Measurements from ENCODE around the gene TTC7B.

TTC7B gene

DNA sequence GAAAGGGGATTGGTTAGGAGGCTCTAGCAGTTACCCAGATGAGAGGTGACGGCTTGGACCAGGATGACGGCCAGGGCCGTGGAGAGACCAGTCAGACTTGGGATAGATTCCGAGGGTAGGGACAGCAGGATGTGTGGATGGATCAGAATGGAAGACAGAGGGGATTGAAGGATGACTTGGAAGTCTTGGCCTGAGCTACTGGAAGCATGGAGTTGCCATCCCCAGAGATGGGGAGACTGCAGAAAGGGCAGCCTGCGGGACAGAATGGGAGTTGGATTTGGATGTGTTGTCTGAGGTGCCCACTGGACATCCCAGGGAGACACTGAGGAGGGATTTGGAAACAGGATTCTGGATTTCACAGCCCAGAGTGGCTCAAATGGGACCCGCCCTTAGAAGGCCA lies 317.1 kb downstream of the TTC7B start:
- DNase-seq = no peak

GRCh38 chr14:90498198-90498597 lies 318.0 kb downstream of the TTC7B start:
- no peak for DNase-seq

DNA sequence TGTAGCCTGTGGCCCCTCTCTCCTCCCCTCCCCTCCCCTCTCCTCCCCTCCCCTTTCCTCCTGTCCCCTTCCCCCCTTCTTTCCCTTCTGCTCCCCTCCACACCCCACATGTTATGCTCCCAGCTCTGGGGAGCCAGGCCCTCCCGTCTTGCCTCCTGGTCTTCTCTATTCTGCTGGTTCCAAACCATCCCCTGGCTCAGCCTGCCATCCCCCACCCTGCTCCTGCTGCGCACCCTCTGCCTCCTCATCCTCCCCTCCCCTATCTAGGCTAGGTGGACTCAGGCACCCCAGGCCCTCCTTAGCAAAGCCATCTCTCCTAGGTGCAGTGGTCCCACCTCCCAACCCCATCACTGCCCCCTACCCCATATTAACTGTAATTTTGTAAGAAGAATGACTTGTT lies 319.9 kb downstream of the TTC7B start:
- DNase-seq = no peak

- DNase-seq = no peak
These were observed 320.6 kb downstream of the TTC7B start for GRCh38 chr14:90495357-90496276.

DNA sequence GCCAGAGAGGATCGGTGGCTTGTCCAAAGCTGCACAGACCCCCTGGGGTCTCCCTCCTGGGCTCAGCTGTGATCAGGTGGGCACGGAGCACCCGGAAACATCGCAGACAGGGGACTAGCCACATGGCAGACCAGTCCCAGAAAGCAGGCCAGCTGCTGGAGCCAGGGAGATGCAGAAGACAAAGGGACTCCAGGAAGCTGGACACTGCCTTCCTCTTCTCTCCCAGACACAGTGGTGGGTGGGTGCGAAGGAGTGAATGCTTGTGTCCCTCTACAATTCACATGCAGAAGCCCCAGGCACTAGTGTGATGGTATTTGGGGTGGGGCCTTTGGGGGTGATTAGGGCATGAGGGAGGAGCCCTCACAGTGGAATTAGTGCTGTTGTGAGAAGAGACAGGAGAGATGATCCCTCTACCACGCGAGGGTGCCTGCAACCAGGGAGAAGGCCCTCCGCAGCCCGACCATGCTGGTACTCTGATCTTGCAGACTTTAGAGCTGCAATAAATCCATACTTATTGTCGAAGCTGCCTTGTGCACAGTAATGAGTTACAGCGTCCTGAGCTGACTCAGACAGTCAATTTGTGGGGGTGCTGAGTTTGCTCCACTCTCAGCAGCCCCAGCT lies 324.2 kb downstream of the TTC7B start:
- DNase-seq = no peak

GRCh38 chr14:90491221-90491885 lies 324.9 kb downstream of the TTC7B start:
- no peak for DNase-seq

GRCh38 chr14:90490720-90491050 lies 325.5 kb downstream of the TTC7B start:
- DNase-seq = no peak

DNA sequence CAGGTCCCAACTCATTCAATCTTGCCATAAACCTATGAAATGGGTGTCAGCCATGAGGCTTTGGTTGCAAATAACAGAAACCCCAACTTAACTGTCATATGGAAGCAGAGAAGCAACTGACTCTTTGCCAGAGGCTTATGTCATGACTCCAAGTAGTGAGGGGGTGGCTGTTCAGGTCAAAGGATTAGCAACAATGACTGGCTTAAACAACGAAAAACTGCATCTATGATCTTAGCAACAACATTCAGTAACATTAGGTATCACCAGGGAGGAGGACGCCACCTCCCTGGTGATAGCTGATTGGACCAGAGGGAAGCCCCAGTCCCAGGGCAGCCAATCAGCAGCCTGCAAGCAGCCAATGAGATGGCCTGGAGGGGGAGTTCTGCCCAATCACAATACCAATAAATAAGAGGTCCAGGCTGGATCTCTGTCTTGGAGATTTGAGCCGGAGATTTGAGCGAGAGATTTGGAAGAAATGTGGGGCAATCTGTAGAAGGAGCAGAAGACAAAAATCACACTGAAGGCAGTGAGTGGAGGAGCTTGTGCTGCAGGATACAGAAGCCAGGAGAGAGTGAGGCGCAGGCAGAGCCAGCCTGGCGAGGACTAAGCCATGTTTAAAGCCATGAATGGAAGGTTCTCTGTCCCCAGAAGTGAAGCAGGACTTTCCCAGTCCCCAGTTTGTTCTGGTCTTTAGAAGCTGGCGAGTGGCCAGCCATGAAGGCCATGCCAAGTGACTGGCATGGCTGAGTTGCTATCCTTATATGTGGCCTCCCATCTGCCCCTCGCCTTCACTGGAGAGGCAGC lies 326.1 kb downstream of the TTC7B start:
- no peak for DNase-seq

- no peak for DNase-seq
These were observed 326.9 kb downstream of the TTC7B start for GRCh38 chr14:90489306-90489705.

DNA sequence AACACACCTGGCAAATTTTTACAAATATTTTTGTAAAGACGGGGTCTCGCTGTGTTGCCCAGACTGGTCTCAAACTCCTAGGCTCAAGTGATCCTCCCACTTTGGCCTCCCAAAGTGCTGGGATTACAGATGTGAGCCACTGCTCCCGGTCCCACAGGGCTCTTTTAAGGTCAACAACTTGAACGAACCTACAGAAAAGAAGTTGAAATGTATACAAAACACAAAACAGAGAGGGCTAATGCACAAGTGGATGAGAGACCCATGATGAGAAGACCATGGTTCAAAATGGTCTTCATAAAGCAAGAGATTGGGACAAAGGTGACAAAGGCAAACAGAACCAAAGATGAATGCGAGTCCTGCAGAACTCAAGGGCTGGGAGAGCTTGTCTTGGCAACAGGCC lies 328.0 kb downstream of the TTC7B start:
- DNase-seq = no peak

DNA sequence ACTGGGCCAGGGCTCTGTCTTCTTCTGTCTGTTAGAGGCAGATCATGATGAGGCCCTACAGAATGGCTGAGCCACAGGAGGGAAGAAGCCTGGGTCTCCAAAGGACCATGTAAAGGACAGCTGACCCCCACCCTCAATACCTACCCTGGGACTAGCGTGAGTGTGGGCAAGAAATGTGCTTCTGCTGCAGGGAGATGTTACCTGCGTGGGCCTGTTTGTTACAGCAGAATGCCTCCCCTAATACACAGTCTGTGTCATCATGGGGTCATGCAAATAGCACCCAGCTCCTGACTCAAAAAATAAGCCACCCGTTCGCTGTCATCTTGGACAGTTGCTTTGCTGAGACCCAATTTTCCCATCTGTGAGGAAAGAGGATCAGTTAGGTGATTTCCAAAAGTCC lies 328.8 kb downstream of the TTC7B start:
- no peak for DNase-seq

GRCh38 chr14:90487031-90487430 lies 329.2 kb downstream of the TTC7B start:
- no peak for DNase-seq

GRCh38 chr14:90484291-90484690 lies 331.9 kb downstream of the TTC7B start:
- no peak for DNase-seq

DNA sequence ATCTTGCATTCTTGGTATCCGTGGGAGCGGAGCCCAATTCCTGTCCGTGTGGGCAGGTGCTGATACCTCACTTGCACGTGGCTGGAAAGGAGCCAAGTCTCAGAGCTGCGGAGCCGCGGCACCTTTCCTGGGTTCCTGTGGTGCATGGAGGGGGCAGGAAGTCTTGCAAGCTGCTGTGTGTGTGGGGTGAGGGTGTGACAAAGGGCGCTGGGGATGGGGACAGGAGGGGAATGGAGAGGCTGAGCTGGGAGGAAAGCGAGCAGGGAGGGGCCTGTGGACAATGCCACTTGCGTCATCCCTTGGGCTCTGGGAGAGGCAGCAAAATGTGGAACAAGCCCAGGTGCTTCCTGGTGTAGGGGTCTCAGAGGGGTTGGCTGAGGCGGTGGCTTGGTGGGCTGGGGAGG lies 332.7 kb downstream of the TTC7B start:
- no peak for DNase-seq

- no peak for DNase-seq
These were observed 333.1 kb downstream of the TTC7B start for GRCh38 chr14:90483117-90483516.

- DNase-seq = no peak
These were observed 340.9 kb downstream of the TTC7B start for GRCh38 chr14:90475298-90475697.

Data from NCI-H187 treated with DMSO at 0.1 percent for 48 hours (cell line).